ENCODE data around the gene NLGN2. TPM values are rescaled to one million over a fixed set of nuclear protein-coding genes. Genes with fewer than 3 reads are reported as not detected.

NLGN2 gene
- total and polyA plus RNA-seq, 2 donors (not counting 1 experiment from before 2014, with no cell fraction given): 0.52 to 3.4 TPM

DNA sequence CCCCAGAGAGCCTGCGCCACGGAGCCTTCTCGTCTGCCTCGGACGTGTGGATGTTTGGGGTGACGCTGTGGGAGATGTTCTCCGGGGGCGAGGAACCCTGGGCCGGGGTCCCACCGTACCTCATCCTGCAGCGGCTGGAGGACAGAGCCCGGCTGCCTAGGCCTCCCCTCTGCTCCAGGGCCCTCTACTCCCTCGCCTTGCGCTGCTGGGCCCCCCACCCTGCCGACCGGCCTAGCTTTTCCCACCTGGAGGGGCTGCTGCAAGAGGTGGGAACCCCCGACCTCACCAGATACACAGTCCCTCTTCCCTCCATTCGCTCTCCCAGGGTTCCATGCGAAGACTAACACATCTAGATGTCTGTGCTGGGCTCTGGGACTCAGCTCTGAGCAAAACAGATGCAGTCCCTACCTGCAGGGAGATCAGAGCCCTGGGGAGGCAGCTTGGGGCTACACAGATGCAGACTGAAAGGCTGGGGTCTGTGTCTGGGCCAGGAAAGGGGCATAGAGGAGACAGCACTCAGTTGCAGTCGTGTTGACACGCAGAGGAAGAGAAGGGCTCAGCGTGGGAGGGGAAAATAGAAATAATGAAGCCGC, 23.1 kb upstream of the NLGN2 start:
- ATAC-seq (ENCODE audit: low read depth): no peak
- peak overlapping the region; percentile 79 for H3K9ac ChIP-seq (ENCODE audit: low read length)
- H2AFZ ChIP-seq (ENCODE audit: insufficient read depth, low read depth, low read length, poor library complexity, severe bottlenecking): peak overlapping the region; percentile 94
- Mint-ChIP-seq H3K27ac (peak overlapping the region; percentile 91), H3K9me3 (ENCODE audit: insufficient read depth) (no peaks in the 10 kb centered on the region), H3K27me3 (peaks cover 25% of the 10 kb centered on the region), H3K4me1 (peaks cover 14% of the 10 kb centered on the region), H3K4me3 (peak overlapping the region; percentile 89)
- peaks cover 0 to 9% of the 10 kb centered on the region in 2 experiments for H3K36me3 ChIP-seq (replicated peaks in 1 of 2; ENCODE audit: control extremely low read depth in 1 of 2, control insufficient read depth in 1 of 2, extremely low read depth in 1 of 2, insufficient read depth in 2 of 2, low read length in 1 of 2)
- no peaks in the 10 kb centered on the region for H4K20me1 ChIP-seq (ENCODE audit: control insufficient read depth, insufficient read depth, low read length, poor library complexity, severe bottlenecking)
- peaks cover 19% of the 10 kb centered on the region in 2 donors for H3K4me1 ChIP-seq (ENCODE audit: control insufficient read depth in 2 of 2, insufficient read depth in 2 of 2, low read length in 2 of 2)
- H3K4me2 ChIP-seq (replicated peaks; ENCODE audit: low read depth, low read length, poor library complexity, severe bottlenecking): peak overlapping the region; percentile 88
- peak overlapping the region in 4 of 5 experiments; percentile 70 to 78 (median 76) for H3K4me3 ChIP-seq (ENCODE audit: control extremely low read depth in 1 of 5, extremely low read depth in 1 of 5, insufficient read depth in 1 of 5, low read depth in 2 of 5, low read length in 4 of 5)
- H3K79me2 ChIP-seq (ENCODE audit: control insufficient read depth, insufficient read depth, low read length): no peaks in the 10 kb centered on the region
- H3K9me3 ChIP-seq (ENCODE audit: control extremely low read depth in 1 of 3, control insufficient read depth in 2 of 3, insufficient read depth in 1 of 3, low read length in 2 of 3): peaks cover 0 to 19% (median 0%) of the 10 kb centered on the region in 3 donors
- TF ChIP-seq, protein P1, sequence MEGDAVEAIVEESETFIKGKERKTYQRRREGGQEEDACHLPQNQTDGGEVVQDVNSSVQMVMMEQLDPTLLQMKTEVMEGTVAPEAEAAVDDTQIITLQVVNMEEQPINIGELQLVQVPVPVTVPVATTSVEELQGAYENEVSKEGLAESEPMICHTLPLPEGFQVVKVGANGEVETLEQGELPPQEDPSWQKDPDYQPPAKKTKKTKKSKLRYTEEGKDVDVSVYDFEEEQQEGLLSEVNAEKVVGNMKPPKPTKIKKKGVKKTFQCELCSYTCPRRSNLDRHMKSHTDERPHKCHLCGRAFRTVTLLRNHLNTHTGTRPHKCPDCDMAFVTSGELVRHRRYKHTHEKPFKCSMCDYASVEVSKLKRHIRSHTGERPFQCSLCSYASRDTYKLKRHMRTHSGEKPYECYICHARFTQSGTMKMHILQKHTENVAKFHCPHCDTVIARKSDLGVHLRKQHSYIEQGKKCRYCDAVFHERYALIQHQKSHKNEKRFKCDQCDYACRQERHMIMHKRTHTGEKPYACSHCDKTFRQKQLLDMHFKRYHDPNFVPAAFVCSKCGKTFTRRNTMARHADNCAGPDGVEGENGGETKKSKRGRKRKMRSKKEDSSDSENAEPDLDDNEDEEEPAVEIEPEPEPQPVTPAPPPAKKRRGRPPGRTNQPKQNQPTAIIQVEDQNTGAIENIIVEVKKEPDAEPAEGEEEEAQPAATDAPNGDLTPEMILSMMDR (IDR thresholded peaks at IDR 0.05): no peak
- ChIA-PET POLR2A (interaction anchor here (1.0 to 1.7 kb wide), 3 partner anchors 10 to 51 kb away, joined by 4 to 10 read pairs (median 5); partner anchors contain the start of genes PLSCR3 and TMEM256), CTCF (interaction anchor here (0.7 to 1.4 kb wide), 4 partner anchors 10 to 129 kb away, joined by 3 to 4 read pairs (median 3); no protein-coding TSS in a partner anchor)
- WGBS (ENCODE audit: insufficient coverage): 51% methylated on average over 23 of the region's 23 CpGs
- intact Hi-C loops (cut with micrococcal nuclease): loop anchor here (1.0 kb wide), 2 partner anchors 10 to 20 kb away; partner anchors contain the start of genes PLSCR3 and TMEM256
- H3K27ac ChIP-seq (ENCODE audit: low read length in 2 of 2): peak overlapping the region; percentile 60 to 72
- DNase-seq: peak; percentile 30
- H3K27me3 ChIP-seq (replicated peaks in 1 of 4; ENCODE audit: control extremely low read depth in 1 of 4, control insufficient read depth in 3 of 4, insufficient read depth in 4 of 4, low read length in 3 of 4): peaks cover 0 to 39% (median 14%) of the 10 kb centered on the region in 4 experiments

DNA sequence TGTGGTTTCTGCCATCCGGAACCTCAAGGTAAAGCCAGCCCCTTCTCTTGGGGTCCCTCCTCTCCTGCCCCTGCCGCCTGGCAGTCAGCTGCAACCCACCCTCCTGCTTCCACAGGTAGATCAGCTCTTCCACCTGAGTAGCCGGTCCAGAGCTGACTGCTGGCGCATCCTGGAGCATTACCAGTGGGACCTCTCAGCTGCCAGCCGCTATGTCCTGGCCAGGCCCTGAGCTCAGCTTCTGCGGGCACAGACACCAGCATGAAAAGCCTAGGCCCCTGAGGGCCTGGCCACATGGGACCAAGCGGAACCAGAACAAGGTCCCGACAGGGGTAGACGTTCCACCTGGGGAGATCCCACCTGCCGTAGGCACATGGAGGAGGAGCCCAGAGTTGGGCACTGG, 18.8 kb upstream of the NLGN2 start:
- peak; percentile 8 for DNase-seq
- H3K9ac ChIP-seq (ENCODE audit: low read length): no peak overlapping the region
- H3K27me3 ChIP-seq (replicated peaks in 1 of 4; ENCODE audit: control extremely low read depth in 1 of 4, control insufficient read depth in 3 of 4, insufficient read depth in 4 of 4, low read length in 3 of 4): no peaks in the 10 kb centered on the region
- ChIA-PET CTCF (interaction anchor here (1.6 to 1.8 kb wide), 2 partner anchors 33 to 48 kb away, joined by 4 to 6 read pairs; no protein-coding TSS in a partner anchor), POLR2A (no interaction called here)
- H3K4me2 ChIP-seq (replicated peaks; ENCODE audit: low read depth, low read length, poor library complexity, severe bottlenecking): no peak overlapping the region
- no peak overlapping the region for H3K27ac ChIP-seq (ENCODE audit: low read length in 2 of 2)
- no peaks in the 10 kb centered on the region for H3K9me3 Mint-ChIP-seq (ENCODE audit: insufficient read depth)
- no peak for TF ChIP-seq EZH2 (IDR thresholded peaks at IDR 0.05; ENCODE audit: borderline replicate concordance, insufficient read depth, low read depth, low read length, poor library complexity, severe bottlenecking)
- TF ChIP-seq, protein P1 (IDR thresholded peaks at IDR 0.05): no peak
- no peaks in the 10 kb centered on the region for H4K20me1 ChIP-seq (ENCODE audit: control insufficient read depth, insufficient read depth, low read length, poor library complexity, severe bottlenecking)
- H3K4me3 Mint-ChIP-seq: no peak overlapping the region
- ATAC-seq (ENCODE audit: low read depth): no peak
- no peak overlapping the region for H2AFZ ChIP-seq (ENCODE audit: insufficient read depth, low read depth, low read length, poor library complexity, severe bottlenecking)
- peaks cover 12% of the 10 kb centered on the region for H3K4me1 Mint-ChIP-seq
- H3K4me3 ChIP-seq (ENCODE audit: control extremely low read depth in 1 of 5, extremely low read depth in 1 of 5, insufficient read depth in 1 of 5, low read depth in 2 of 5, low read length in 4 of 5): no peak overlapping the region
- peaks cover 0 to 37% of the 10 kb centered on the region in 2 experiments for H3K36me3 ChIP-seq (replicated peaks in 1 of 2; ENCODE audit: control extremely low read depth in 1 of 2, control insufficient read depth in 1 of 2, extremely low read depth in 1 of 2, insufficient read depth in 2 of 2, low read length in 1 of 2)
- H3K27ac Mint-ChIP-seq: no peak overlapping the region
- H3K4me1 ChIP-seq (ENCODE audit: control insufficient read depth in 2 of 2, insufficient read depth in 2 of 2, low read length in 2 of 2): peaks cover 11 to 17% of the 10 kb centered on the region in 2 donors
- intact Hi-C loops (cut with micrococcal nuclease): no loop called here
- over 99% methylated on average over 10 of the region's 10 CpGs for WGBS (ENCODE audit: insufficient coverage)
- H3K27me3 Mint-ChIP-seq: no peaks in the 10 kb centered on the region
- H3K79me2 ChIP-seq (ENCODE audit: control insufficient read depth, insufficient read depth, low read length): peaks cover 8% of the 10 kb centered on the region
- no peaks in the 10 kb centered on the region for H3K9me3 ChIP-seq (ENCODE audit: control extremely low read depth in 1 of 3, control insufficient read depth in 2 of 3, insufficient read depth in 1 of 3, low read length in 2 of 3)
